HG03095 (cell line): ENCODE data around the gene EBI3.
"Not testable (repeated sequence)": the region's sequence is repeated elsewhere in the genome, so short reads cannot be mapped to it uniquely, and the experiment has no call there.

Experiments
- ATAC-seq: cut with Tn5 transposase; IDR thresholded peaks from one replicate; pipeline ENCODE4 v1.9.1; 2021; ENCODE audit warnings: moderate library complexity; ENCODE audit not compliant: unreplicated experiment

EBI3 gene

DNA sequence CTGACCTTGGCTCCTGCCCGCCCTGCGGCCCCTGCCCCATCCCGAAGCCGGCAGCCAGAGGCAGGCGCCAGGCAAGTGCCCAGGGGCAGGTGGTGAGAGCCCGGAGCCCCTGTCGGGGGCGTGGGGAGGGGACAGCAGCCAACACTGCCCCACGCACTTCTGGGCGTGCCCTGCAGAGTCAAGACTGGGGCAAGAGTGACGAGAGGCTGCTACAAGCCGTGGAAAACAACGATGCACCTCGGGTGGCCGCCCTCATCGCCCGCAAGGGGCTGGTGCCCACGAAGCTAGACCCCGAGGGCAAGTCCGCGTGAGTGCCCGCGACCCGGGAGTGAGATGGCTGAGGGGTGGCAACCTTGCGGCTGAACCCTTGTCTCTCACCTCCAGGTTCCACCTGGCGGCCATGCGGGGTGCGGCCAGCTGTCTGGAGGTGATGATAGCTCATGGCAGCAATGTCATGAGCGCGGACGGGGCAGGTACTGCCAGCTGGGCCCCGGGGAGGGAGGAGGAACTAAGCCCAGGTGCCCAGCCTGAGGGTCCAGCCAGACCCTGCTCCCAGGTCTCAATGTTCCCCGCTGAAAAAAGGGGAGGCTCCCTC lies 29.5 kb upstream of the EBI3 start:
- no peak for ATAC-seq

DNA sequence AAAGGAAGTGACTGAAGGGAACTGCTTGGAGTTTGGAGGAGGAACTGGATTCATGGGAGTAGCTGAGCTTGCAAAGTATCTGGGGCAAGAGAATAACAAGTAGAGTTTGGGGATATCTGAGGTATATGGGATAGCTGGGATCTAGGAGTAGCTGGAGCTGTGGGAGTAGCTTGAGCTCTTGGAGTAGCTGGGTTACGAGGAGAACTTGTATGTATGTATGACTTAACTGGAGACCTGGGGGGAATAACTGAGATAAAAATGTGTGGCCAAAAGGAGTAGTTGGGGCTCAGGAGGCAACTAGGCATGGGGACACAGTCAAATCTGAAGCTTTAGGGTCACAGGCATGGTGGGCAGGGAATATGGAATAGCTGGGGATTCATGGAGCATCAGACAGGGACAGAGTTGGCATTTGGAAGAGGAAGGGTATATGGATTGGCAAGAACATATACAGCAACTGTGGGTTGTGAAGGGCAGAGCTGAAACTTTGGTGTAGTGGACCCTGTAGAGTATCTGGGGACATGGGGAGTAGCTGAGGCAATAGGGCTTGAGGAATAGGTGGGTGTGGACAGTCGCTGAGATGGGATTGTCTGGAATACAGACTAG lies 28.3 kb upstream of the EBI3 start:
- no peak for ATAC-seq

DNA sequence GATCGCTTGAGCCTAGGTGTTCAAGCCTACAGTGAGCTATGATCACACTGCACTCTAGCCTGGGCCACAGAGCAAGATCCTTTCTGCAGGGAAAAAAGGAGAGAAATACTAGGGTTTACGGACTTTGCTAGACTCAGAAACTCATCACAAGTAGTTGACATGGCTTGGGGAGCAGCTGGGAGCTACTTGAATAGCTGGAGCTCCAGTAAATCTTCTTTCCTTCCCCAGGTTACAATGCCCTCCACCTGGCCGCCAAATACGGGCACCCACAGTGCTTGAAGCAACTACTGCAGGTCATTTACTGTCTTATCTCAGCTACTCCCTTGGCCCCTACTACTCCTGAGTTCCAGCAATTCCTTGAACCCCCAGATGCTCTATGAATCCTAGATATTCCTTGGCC lies 27.5 kb upstream of the EBI3 start:
- ATAC-seq, result no peak

DNA sequence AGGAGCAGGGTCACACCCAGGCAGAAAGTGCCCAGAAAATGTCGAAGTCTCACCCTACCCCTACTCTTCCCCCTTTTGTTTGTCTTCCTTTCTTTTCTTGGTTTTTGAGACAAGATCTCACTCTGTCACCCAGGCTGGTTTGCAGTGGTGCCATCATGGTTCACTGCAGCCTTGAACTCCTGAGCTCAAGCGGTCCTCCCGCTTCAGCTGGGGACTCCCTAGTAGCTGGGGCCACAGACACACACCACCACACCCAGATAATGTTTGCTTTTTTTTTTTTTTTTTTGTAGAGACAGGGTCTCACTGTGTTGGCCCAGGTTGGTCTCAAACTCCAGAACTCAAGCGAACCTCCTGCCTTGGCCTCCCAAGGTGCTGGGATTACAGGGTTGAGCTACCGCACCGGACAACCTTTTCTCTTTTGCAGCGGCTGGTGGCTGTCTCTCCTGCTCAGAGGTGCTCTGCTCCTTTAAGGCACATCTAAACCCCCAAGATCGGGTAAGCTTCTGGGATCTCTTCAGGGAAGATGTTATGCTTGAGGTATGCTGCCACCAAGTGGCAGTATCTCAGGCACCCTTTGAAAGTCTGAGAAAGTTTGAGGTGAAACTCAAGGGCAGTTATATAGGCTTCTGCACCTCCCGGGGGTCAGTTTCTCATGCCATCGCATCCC lies 22.4 kb upstream of the EBI3 start:
- no peak for ATAC-seq

DNA sequence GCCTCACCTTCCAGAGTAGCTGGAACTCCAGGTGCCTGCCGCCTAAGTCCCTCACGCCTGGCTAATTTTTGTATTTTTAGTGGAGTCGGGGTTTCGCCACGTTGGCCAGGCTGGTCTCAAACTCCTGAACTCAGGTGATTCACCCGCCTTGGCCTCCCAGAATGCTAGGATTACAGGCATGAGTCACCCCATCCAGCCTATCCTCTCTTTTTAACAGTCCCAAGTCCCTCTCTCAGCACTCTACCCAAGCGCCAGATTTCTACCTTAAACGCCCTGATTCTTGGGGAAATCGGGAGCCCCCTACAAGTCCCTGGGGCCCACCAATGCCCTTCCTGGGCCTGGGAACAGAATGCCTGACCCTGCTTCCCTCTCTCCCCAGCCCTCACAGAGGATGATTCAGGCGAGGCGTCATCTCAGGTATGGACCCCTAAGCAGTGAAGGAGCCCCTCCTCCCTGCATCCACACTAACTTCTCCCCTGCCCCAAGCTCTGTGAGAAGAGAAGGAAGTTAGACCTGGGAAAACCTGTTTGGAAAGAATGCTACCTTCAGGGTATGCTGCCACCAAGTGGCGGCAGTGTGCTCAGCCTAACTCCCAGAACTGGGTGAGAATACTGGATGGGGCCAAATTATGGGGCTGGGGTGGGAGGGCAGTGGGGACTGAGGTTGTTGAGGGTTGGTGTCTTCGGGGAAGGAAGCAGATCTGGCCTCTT lies 20.8 kb upstream of the EBI3 start:
- ATAC-seq, result no peak

DNA sequence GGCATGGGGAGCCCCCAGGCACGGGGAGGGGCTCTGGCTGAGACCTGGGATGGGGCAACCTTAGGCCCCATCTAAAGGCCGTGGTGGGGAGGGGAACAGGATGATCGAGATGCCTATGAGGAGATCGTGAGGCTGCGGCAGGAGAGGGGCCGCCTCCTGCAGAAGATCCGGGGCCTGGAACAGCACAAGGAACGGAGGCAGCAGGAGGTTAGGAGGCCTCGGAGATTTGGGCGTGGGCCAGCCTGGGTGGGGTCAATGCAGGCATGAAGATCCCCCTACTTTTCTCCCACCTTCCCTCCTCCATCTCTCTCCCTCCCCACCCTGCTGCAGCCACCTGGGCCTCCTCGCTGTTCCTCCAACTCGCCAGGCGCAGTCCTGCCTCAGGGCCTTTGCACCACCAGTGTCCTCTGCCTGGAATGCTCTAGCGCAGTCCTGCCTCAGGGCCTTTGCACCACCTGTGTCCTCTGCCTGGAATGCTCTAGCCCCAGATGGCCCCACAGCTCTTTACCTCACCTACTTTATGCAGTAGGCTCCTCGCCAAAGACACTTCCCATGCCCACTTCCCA lies 19.1 kb upstream of the EBI3 start:
- ATAC-seq, result no peak

DNA sequence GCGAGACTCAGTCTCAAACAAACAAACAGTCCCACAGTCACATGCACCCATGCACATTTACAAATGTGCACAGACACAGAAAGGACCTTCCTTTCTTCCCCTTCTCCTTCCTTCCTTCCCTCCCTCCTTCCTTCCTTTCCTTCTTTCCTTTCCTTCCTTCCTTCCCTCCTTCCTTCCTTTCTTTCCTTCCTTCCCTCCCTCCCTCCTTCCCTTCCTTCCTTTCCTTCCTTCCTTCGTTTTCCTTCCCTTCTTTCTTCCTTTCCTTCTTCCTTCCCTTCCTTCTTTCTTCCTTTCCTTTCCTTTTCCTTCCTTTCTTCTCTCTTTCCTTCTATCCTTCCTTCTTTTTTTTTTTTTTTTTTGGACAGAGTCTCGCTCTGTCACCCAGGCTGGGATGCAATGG lies 16.2 kb upstream of the EBI3 start:
- ATAC-seq, result no peak

DNA sequence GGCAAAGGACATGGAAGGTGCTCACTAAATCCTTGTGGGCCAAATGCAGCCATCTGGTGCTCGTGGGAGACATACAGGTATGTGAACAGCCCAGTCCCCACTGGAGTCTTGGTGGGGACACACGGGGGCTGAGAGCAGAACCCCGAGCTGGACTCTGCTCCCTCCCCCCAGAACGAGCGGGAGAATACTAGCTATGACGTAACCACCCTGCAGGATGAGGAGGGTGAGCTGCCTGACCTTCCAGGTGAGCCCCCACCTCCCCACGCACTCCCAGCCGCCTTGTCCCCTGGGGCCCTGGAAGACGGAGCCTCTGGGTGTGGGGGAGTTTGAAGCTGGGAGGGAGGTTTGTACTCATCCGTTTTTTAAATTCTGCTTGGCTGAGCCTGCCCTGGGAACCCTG lies 13.5 kb upstream of the EBI3 start:
- ATAC-seq, result no peak

DNA sequence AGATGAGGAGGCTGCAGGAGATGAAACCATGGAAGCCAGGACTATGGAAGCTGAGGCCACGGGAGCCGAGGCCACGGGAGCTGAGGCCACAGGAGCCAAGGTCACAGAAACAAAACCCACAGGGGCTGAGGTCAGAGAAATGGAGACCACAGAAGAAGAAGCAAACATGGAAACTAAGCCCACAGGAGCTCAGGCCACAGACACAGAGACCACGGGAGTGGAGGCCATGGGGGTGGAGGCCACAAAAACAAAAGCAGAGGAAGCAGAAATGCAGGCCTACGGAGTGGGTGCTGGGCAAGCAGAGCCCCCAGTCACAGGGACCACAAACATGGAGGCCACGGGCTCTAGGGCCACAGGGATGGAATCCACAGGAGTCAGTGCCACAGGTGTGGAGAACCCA lies 12.5 kb upstream of the EBI3 start:
- ATAC-seq, result no peak

DNA sequence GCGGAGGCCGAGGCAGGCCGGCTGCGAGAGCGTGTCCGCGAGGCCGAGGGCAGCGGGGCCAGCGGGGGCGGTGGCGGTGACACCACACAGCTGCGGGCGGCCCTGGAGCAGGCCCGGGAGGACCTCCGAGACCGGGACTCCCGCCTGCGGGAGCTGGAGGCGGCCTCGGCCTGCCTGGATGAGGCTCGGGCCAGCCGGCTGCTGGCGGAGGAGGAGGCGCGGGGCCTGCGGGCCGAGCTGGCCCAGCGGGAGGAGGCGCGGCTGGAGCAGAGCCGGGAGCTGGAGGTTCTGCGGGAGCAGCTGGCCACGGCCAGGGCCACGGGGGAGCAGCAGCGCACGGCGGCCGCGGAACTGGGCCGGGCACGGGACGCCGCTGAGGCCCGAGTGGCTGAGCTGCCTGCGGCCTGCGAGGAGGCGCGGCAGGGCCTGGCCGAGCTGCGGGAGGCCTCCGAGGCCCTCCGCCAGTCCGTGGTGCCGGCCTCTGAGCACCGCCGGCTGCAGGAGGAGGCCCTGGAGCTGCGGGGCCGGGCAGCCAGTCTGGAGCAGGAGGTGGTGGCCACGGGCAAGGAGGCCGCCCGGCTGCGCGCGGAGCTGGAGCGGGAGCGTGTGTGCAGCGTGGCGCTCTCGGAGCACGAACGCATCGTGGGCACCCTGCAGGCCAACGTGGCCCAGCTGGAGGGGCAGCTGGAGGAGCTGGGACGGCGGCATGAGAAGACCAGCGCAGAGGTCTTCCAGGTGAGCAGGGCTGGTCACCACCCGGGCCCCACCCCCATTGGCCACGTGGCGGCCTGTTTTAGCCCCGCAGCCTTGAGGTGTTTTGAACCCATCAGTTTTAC lies 11.7 kb upstream of the EBI3 start:
- ATAC-seq, result no peak

DNA sequence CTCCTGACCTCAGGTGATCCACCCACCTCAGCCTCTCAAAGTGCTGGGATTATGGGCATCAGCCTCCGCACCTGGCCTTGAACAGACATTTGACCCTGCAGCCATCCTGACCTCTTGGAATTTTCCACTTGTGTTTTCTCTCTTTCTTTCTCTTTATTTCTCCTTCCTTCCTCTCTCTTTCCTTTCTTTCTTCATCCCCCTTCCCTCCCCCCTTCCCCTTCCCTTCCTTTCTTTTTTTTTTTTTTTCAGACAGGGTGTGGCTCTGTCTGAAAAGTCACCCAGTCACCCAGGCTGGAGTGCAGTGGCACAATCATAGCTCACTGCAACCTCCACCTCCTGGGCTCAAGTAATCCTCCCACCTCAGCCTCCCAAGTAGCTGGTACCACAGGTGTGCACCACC lies 10.8 kb upstream of the EBI3 start:
- ATAC-seq, result not testable (repeated sequence)

DNA sequence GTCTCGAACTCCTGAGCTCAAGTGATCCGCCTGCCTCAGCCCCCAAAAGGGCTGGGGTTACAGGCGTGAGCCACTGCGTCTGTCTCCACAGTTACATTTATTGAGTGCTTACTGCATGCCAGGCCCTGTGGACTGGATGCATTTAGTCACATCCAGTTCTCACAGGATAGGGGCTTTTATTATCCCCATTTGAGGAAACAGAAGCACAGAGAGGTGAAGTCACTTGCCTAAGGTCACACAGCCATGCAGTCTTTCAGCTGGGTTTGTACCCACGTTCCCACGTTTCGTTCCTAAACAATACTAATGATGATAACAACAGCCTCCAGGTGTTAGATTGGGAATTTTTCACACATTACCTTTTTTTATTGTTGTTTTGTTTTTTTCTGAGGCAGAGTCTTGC lies 9.1 kb upstream of the EBI3 start:
- no peak for ATAC-seq

DNA sequence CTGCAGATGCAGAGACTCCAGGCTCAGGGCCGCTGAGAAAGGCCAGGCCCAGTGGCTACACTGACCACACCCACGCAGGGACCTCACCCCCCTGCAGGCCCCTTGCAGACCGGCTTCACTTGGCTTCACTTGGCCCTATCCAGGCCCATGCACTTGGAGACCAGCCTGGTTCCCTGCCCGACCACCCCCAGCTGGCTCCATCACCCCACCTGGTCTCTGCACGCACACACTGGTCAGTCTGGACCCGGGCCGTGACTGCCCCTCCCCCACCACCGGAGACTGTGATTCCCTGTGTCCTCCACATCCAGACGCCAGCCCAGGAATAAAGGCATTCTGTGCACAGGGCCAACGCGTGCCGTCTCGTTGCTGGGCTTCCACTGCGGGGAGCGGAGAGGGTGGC lies 4.9 kb upstream of the EBI3 start:
- no peak for ATAC-seq

DNA sequence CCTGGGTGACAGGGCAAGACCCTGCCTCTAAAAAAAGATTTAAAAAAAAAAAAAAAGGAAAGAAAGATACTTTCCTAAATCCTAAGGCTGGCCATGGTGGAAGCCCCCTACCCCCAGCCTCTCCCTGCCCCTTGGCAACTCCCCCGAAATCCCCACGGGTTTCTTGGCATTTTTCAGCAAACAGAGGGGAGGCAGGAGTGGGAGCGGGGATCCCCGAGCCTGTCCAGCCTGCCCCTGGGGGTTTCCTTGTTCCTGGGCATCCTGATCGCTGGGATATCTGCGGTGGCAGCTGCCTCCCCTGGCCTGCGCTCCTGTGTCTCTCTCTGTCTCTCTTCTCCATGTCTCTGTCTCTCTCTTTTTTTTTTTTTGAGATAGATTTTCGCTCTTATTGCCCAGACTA lies 3.4 kb upstream of the EBI3 start:
- ATAC-seq, result no peak

DNA sequence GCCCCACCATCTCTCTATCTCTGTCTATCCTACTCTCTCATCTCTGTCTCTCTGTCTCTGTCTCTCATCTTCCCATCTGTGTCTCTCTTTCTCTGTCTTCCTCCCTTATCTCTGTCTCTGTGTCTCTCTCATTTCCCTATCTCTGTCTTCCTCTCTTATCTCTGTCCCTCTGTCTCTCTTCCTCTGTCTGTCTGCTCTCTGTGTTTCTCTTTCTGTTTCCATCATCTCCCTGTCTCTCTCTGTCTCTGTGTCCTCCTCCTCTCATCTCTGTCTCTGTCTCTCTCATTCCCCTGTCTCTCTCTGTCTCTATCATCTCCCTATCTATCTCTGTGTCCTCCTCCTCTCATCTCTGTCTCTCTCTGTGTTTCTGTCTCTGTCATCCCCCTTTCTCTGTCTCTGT lies 1.6 kb upstream of the EBI3 start:
- ATAC-seq, result no peak

DNA sequence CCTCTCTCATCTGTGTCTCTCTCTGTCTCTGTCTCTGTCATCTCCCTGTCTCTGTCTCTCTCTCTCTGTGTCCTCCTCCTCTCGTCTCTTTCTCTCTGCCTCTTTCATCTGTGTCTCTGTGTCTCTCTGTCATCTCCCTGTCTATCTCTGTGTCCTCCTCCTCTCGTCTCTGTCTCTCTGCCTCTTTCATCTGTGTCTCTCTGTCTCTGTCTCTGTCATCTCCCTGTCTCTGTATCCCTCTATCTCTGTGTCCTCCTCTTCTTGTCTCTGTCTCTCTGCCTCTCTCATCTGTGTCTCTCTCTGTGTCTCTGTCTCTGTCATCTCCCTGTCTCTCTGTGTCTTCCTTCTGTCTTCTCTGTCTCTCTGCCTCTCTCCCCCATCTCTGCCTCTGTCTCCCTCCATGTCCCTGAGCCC lies 551 bp upstream of the EBI3 start:
- ATAC-seq, result no peak

DNA sequence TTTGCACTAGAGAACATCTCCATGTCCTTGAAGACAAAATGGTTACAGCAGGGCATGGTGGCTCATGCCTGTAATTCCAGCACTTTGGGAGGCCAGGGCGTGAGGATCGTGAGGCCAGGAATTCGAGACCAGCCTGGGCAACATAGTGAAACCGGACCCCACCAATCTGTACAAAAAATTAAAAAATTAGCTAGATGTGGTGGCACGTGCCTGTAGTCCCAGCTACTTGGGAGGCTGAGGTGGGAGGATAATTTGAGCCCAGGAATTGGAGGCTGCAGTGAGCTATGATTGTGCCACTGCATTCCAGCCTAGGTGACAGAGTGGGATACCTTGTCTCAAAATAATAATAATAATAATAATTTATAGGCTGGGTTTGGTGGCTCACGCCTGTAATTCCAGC lies 914 bp downstream of the EBI3 start:
- not testable (repeated sequence) for ATAC-seq

DNA sequence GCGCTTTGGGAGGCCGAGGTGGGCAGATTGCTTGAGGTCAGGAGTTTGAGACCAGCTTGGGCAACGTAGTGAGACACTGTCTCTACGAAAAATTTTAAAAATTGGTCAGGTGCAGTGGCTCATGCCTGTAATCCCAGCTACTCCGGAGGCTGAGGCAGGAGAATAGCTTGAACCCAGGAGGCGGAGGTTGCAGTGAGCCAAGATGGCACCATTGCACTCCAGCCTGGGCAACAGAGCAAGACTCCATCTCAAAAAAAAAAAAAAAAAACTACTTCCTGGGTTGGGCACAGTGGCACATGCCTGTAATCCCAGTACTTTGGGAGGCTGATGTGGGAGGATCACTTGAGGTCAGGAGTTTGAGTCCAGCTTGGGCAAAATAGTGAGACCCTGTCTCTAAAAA lies 2.2 kb downstream of the EBI3 start:
- ATAC-seq, result not testable (repeated sequence)

DNA sequence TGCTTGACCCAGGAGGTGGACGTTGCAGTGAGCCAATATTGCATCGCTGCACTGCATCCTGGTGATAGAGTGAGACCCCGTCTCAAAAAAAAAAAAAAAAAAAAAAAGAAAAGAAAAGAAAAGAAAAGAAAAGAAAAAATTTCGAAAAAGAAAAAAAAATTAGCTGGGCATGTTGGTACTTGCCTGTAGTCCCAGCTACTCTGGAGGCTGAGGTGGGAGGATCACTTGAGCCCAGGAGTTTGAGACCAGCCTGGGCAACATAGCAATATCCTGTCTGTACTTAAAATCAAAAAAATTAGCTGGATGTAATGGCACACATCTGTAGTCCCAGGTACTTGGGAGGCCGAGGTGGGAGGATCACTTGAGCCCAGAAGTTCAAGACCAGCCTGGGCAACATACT lies 2.8 kb downstream of the EBI3 start:
- not testable (repeated sequence) for ATAC-seq

DNA sequence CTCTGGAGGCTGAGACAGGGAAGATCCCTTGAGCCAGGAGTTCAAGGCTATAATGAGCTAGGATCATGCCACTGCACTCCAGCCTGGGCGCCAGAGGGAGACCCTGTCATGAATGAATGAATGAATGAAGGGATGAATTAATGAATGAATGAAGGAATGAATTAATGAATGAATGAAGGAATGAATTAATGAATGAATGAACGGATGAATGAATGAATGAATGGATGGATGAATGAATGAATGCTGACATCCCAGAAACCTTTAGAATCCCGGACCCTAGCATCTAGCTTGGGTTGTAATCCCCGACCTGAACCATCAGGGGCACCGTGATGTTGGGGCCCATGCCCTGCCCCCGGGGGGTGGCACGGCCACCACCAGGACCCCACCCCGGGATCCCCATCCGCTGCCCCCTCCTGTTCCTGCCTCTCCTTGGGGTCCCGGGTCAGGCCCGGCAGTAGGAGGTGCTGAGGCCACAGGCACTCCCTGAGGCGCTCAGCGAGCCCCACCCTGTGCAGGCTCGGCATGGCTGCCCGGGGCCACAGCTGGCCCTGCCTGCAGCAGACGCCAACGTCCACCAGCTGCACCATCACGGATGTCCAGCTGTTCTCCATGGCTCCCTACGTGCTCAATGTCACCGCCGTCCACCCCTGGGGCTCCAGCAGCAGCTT lies 3.4 kb downstream of the EBI3 start:
- ATAC-seq, result no peak
